HepG2 (cell line): ENCODE results near the gene CSMD2.

Source experiments
- MAFK ChIP-seq, 2 experiments: IDR thresholded peaks in 1 of 2; conservative IDR thresholded peaks in 1 of 2; 2 replicates each; pipeline ENCODE4 v1.6.1; 2011; ENCODE audit warnings: improper control_type of control experiment in 2 of 2, low read length in 2 of 2
- POLR2A ChIP-seq, 2 experiments: IDR thresholded peaks; 2 replicates each; pipeline ENCODE4 v1.6.1; 2011; ENCODE audit warnings: low read depth in 2 of 2, low read length in 2 of 2, mild to moderate bottlenecking in 1 of 2, moderate library complexity in 1 of 2; ENCODE audit not compliant: insufficient read depth in 1 of 2
- RAD21 ChIP-seq: fragments of 450-650 bp; formaldehyde crosslinking; IDR thresholded peaks from 2 replicates; pipeline ENCODE4 v1.5.0; 2020; ENCODE audit warnings: mild to moderate bottlenecking
- SIX1 ChIP-seq: sonication (generic); formaldehyde crosslinking; IDR thresholded peaks from 2 replicates; pipeline ENCODE4 v1.4.0; 2020; ENCODE audit warnings: missing genetic modification reagents, borderline replicate concordance
- SOX5 ChIP-seq: IDR thresholded peaks from 2 replicates; pipeline ENCODE4 v1.6.1; 2016; ENCODE audit warnings: borderline replicate concordance
- SP2 ChIP-seq: sonication (generic); formaldehyde crosslinking; IDR thresholded peaks from 2 replicates; pipeline ENCODE4 v1.5.1; 2020; ENCODE audit warnings: mild to moderate bottlenecking, missing genetic modification reagents
- YY1 ChIP-seq: IDR thresholded peaks from 2 replicates; pipeline ENCODE4 v1.6.1; 2011; ENCODE audit warnings: low read length, low read depth, moderate library complexity, mild to moderate bottlenecking; ENCODE audit not compliant: insufficient read depth, insufficient replicate concordance
- ZNF124 ChIP-seq: sonication (generic); formaldehyde crosslinking; IDR thresholded peaks from 2 replicates; pipeline ENCODE4 v1.4.0; 2020; ENCODE audit warnings: missing genetic modification reagents
- ZNF605 ChIP-seq: sonication (generic); formaldehyde crosslinking; IDR thresholded peaks from 2 replicates; pipeline ENCODE4 v1.8.0; 2022; ENCODE audit warnings: mild to moderate bottlenecking, missing genetic modification reagents
- ZNF703 ChIP-seq: sonication (generic); formaldehyde crosslinking; IDR thresholded peaks from 2 replicates; pipeline ENCODE4 v1.5.1; 2020; ENCODE audit warnings: missing genetic modification reagents, mild to moderate bottlenecking, moderate library complexity, borderline replicate concordance
- TF ChIP-seq, protein P1 (sequence below): sonication (generic); formaldehyde crosslinking; IDR thresholded peaks from 2 replicates; pipeline ENCODE4 v1.5.0; 2020; ENCODE audit warnings: mild to moderate bottlenecking, missing genetic modification reagents, moderate library complexity
- TF ChIP-seq, protein P2 (sequence below): sonication (generic); formaldehyde crosslinking; IDR thresholded peaks from 2 replicates; pipeline ENCODE4 v1.5.0; 2020; ENCODE audit warnings: mild to moderate bottlenecking, missing genetic modification reagents, borderline replicate concordance
- TF ChIP-seq, protein P3 (sequence below): sonication (generic); formaldehyde crosslinking; IDR thresholded peaks from 2 replicates; pipeline ENCODE4 v1.5.0; 2020; ENCODE audit warnings: missing genetic modification reagents, mild to moderate bottlenecking, borderline replicate concordance

DNA sequence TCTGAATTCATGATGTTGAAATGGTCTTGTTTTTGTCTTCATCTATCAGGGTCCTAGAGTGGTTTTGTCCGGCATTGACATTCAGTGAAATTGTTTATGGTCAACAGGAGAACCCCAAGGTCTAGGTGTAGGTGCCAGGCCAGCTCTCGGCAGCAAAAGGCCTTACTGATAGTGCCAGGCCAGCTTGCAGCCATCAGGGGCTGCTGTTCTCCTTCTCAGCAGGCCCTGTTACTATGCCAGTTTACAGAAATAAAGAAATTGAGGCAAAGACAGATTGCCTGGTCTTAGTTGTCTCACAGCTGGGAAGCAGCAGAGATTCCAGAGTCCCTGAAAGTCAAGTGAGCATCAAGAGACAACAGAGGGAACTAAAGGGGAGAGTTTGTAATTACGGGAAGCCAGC lies 289.2 kb downstream of the CSMD2 start:
- TF ChIP-seq YY1 (no peak), MAFK (conservative IDR thresholded peaks at IDR 0.05 in 1 of 2, IDR thresholded peaks at IDR 0.05 in 1 of 2; ENCODE audit: low read length in 2 of 2) (no peak), RAD21 (CRISPR knock-in tag) (no peak), SOX5 (CRISPR knock-in tag) (no peak), ZNF605 (CRISPR knock-in tag) (no peak), POLR2A (IDR thresholded peaks at IDR 0.05; ENCODE audit: insufficient read depth in 1 of 2, low read depth in 2 of 2, low read length in 2 of 2) (no peak), SIX1 (CRISPR knock-in tag) (no peak), ZNF124 (CRISPR knock-in tag) (no peak), ZNF703 (CRISPR knock-in tag) (no peak), SP2 (no peak)
- TF ChIP-seq, protein P1, sequence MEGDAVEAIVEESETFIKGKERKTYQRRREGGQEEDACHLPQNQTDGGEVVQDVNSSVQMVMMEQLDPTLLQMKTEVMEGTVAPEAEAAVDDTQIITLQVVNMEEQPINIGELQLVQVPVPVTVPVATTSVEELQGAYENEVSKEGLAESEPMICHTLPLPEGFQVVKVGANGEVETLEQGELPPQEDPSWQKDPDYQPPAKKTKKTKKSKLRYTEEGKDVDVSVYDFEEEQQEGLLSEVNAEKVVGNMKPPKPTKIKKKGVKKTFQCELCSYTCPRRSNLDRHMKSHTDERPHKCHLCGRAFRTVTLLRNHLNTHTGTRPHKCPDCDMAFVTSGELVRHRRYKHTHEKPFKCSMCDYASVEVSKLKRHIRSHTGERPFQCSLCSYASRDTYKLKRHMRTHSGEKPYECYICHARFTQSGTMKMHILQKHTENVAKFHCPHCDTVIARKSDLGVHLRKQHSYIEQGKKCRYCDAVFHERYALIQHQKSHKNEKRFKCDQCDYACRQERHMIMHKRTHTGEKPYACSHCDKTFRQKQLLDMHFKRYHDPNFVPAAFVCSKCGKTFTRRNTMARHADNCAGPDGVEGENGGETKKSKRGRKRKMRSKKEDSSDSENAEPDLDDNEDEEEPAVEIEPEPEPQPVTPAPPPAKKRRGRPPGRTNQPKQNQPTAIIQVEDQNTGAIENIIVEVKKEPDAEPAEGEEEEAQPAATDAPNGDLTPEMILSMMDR = no peak
- TF ChIP-seq, protein P2, sequence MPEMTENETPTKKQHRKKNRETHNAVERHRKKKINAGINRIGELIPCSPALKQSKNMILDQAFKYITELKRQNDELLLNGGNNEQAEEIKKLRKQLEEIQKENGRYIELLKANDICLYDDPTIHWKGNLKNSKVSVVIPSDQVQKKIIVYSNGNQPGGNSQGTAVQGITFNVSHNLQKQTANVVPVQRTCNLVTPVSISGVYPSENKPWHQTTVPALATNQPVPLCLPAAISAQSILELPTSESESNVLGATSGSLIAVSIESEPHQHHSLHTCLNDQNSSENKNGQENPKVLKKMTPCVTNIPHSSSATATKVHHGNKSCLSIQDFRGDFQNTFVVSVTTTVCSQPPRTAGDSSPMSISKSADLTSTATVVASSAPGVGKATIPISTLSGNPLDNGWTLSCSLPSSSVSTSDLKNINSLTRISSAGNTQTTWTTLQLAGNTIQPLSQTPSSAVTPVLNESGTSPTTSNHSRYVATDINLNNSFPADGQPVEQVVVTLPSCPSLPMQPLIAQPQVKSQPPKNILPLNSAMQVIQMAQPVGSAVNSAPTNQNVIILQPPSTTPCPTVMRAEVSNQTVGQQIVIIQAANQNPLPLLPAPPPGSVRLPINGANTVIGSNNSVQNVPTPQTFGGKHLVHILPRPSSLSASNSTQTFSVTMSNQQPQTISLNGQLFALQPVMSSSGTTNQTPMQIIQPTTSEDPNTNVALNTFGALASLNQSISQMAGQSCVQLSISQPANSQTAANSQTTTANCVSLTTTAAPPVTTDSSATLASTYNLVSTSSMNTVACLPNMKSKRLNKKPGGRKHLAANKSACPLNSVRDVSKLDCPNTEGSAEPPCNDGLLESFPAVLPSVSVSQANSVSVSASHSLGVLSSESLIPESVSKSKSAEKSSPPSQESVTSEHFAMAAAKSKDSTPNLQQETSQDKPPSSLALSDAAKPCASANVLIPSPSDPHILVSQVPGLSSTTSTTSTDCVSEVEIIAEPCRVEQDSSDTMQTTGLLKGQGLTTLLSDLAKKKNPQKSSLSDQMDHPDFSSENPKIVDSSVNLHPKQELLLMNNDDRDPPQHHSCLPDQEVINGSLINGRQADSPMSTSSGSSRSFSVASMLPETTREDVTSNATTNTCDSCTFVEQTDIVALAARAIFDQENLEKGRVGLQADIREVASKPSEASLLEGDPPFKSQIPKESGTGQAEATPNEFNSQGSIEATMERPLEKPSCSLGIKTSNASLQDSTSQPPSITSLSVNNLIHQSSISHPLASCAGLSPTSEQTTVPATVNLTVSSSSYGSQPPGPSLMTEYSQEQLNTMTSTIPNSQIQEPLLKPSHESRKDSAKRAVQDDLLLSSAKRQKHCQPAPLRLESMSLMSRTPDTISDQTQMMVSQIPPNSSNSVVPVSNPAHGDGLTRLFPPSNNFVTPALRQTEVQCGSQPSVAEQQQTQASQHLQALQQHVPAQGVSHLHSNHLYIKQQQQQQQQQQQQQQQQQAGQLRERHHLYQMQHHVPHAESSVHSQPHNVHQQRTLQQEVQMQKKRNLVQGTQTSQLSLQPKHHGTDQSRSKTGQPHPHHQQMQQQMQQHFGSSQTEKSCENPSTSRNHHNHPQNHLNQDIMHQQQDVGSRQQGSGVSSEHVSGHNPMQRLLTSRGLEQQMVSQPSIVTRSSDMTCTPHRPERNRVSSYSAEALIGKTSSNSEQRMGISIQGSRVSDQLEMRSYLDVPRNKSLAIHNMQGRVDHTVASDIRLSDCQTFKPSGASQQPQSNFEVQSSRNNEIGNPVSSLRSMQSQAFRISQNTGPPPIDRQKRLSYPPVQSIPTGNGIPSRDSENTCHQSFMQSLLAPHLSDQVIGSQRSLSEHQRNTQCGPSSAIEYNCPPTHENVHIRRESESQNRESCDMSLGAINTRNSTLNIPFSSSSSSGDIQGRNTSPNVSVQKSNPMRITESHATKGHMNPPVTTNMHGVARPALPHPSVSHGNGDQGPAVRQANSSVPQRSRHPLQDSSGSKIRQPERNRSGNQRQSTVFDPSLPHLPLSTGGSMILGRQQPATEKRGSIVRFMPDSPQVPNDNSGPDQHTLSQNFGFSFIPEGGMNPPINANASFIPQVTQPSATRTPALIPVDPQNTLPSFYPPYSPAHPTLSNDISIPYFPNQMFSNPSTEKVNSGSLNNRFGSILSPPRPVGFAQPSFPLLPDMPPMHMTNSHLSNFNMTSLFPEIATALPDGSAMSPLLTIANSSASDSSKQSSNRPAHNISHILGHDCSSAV (CRISPR knock-in tag) = no peak
- TF ChIP-seq, protein P3, sequence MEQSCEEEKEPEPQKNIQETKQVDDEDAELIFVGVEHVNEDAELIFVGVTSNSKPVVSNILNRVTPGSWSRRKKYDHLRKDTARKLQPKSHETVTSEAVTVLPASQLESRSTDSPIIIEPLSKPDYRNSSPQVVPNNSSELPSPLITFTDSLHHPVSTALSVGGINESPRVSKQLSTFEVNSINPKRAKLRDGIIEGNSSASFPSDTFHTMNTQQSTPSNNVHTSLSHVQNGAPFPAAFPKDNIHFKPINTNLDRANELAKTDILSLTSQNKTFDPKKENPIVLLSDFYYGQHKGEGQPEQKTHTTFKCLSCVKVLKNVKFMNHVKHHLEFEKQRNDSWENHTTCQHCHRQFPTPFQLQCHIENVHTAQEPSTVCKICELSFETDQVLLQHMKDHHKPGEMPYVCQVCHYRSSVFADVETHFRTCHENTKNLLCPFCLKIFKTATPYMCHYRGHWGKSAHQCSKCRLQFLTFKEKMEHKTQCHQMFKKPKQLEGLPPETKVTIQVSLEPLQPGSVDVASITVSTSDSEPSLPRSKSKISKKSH (CRISPR knock-in tag) = no peak
